Measurements from ENCODE around the gene C9. TPM values are rescaled to one million over a fixed set of nuclear protein-coding genes. Genes with fewer than 3 reads are reported as not detected.

C9 gene
- total RNA-seq, 4 donors from 2014 or later, result not detected

DNA sequence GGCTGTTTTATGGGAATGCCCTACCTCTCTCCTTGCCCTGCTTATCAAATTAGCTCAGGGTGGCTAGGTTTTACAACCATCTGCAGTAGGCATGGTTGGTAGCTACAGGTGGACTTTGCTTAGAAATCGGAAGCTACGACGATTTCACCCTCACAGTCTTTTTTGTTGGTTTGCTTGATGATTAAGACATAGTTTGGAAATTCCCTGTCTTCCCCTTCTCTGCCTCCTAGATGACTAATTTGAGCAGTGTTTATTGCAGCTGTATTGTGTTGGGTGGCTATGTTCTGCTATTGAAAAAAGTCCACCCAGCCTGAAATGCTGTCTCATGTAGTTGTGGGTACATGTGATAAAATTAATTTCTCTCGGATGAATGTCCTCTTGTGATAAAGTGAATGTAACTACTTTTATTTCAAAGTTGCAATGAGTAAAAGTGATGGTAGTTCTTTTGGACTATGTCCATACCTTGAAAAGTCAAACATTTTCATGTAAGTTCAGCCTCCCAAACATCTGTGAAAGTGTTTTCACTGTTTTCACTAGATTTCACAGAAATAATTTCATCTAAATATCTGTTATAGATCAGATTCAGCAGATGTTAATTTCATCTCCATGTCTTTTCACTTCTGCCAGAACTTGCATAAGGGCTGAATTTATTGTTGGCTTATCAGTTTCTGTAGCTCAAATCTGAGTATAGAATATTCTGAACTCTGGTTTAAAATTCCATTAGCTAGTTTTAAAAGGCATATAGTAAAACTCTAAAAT is 107.6 kb downstream of the C9 start:
- in situ Hi-C loops (cut with MboI; ENCODE audit: low pct_ligation_motif_present in 1 of 4, low pct_unique_long_range_greater_than_20kb in 1 of 4, low sequenced_read_pairs in 3 of 4), result no loop called here
- DNase-seq, result peak; percentile 16

DNA sequence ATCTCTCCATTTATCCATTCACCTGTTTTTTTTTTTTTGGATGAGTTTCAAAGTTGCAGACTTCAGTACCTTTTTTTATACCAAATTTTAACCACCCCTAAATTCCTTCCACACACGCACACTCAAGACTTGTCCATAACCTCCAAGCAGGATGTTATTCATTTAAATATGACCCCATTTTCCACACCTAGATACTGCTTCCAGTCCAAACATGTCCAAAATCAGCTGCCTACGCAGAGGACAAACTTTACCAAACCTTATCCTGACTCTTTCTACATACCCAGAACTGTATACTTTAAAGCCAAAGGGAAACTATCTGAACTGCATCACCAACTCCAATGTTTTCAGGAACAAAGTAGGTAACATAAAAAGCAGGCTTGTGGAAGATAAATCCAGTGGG is 108.9 kb downstream of the C9 start:
- H3K4me1 ChIP-seq, result peaks cover 0 to 23% (median 10%) of the 10 kb centered on the region in 4 donors
- no peaks in the 10 kb centered on the region for H3K36me3 ChIP-seq
- H3K27ac ChIP-seq, result no peak overlapping the region
- WGBS, 2 donors (ENCODE audit: low coverage in 1 of 2), result 95 to 97% methylated on average over 2 of the region's 2 CpGs
- TF ChIP-seq EP300 (IDR thresholded peaks at IDR 0.05; ENCODE audit: low read depth), result no peak
- TF ChIP-seq POLR2AphosphoS5 (IDR thresholded peaks at IDR 0.05), result no peak
- TF ChIP-seq POLR2A (IDR thresholded peaks at IDR 0.05), result no peak
- intact Hi-C loops (cut with DNase I; ENCODE audit: low total_unique reads), result no loop called here
- H3K4me3 ChIP-seq, result no peak overlapping the region
- H3K27me3 ChIP-seq, result no peaks in the 10 kb centered on the region
- DNase-seq, result no peak
- in situ Hi-C loops (cut with MboI; ENCODE audit: low pct_ligation_motif_present in 1 of 4, low pct_unique_long_range_greater_than_20kb in 1 of 4, low sequenced_read_pairs in 3 of 4), result no loop called here
- H3K9me3 ChIP-seq, result no peaks in the 10 kb centered on the region

More for the DNA sequence above, 107.6 kb downstream of the C9 start:
- Histone ChIP-seq H3K36me3 (no peaks in the 10 kb centered on the region), H3K4me3 (no peak overlapping the region), H3K9me3 (no peaks in the 10 kb centered on the region), H3K4me1 (peaks cover 0 to 23% (median 10%) of the 10 kb centered on the region in 4 donors), H3K27me3 (no peaks in the 10 kb centered on the region), H3K27ac (peak overlapping the region; percentile 14 to 38 (median 22))
- intact Hi-C loops (cut with DNase I; ENCODE audit: low total_unique reads), result no loop called here
- TF ChIP-seq POLR2AphosphoS5 (IDR thresholded peaks at IDR 0.05) (no peak), EP300 (IDR thresholded peaks at IDR 0.05; ENCODE audit: low read depth) (no peak), POLR2A (IDR thresholded peaks at IDR 0.05) (no peak)
- TF ChIP-seq, protein P1, sequence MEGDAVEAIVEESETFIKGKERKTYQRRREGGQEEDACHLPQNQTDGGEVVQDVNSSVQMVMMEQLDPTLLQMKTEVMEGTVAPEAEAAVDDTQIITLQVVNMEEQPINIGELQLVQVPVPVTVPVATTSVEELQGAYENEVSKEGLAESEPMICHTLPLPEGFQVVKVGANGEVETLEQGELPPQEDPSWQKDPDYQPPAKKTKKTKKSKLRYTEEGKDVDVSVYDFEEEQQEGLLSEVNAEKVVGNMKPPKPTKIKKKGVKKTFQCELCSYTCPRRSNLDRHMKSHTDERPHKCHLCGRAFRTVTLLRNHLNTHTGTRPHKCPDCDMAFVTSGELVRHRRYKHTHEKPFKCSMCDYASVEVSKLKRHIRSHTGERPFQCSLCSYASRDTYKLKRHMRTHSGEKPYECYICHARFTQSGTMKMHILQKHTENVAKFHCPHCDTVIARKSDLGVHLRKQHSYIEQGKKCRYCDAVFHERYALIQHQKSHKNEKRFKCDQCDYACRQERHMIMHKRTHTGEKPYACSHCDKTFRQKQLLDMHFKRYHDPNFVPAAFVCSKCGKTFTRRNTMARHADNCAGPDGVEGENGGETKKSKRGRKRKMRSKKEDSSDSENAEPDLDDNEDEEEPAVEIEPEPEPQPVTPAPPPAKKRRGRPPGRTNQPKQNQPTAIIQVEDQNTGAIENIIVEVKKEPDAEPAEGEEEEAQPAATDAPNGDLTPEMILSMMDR (IDR thresholded peaks at IDR 0.05), result no peak
- WGBS, 2 donors (ENCODE audit: low coverage in 1 of 2), result 16 to 24% methylated on average over 4 of the region's 4 CpGs

DNA sequence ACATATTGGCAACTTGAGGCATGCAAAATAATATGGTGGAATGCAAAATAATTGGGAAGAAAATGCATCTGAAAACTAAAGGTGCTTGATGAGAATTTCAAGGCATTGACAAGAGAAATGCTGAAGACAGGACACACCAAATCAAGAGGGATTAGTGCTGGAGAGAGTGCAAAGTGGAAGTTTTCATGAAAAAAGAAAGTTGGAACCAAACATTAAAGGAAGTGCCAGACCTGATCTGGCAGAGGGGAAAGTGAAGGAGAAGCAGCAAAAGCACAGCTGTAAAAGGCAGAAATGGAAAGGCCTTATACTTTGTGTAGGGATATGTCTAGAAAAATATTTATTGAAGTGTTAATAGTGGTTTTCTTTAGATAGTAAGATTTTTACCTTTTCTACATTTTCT is 109.6 kb downstream of the C9 start:
- Histone ChIP-seq H3K4me1 (peaks cover 0 to 23% (median 10%) of the 10 kb centered on the region in 4 donors), H3K27me3 (no peaks in the 10 kb centered on the region), H3K9me3 (no peaks in the 10 kb centered on the region), H3K4me3 (no peak overlapping the region), H3K27ac (no peak overlapping the region), H3K36me3 (no peaks in the 10 kb centered on the region)
- DNase-seq, result no peak
- intact Hi-C loops (cut with DNase I; ENCODE audit: low total_unique reads) (no loop called here), in situ Hi-C loops (cut with MboI; ENCODE audit: low pct_ligation_motif_present in 1 of 4, low pct_unique_long_range_greater_than_20kb in 1 of 4, low sequenced_read_pairs in 3 of 4) (no loop called here)
- TF ChIP-seq POLR2AphosphoS5 (IDR thresholded peaks at IDR 0.05) (no peak), EP300 (IDR thresholded peaks at IDR 0.05; ENCODE audit: low read depth) (no peak)

DNA sequence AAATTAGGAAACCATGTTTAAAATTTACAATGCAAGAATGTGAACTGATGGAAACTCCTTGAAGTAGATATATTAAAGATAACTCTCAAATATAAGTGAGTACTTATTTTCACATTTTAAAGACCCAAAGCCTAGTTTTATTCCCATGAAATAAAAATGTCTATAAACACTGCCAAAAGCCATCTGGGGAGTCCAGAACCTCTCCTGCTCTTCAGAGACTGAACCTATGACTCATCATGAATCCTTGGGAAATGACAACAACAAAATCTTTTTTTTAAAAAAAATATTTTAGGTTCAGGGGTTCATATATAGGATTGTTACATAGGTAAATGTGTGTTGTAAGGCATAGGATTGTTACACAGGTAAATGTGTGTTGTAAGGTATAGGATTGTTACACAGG is 111.1 kb downstream of the C9 start:
- Histone ChIP-seq H3K36me3 (no peaks in the 10 kb centered on the region), H3K9me3 (no peaks in the 10 kb centered on the region), H3K4me3 (no peak overlapping the region), H3K27ac (no peak overlapping the region), H3K27me3 (no peaks in the 10 kb centered on the region), H3K4me1 (peaks cover 0 to 23% (median 10%) of the 10 kb centered on the region in 4 donors)
- no peak for DNase-seq
- intact Hi-C loops (cut with DNase I; ENCODE audit: low total_unique reads), result no loop called here
- in situ Hi-C loops (cut with MboI; ENCODE audit: low pct_ligation_motif_present in 1 of 4, low pct_unique_long_range_greater_than_20kb in 1 of 4, low sequenced_read_pairs in 3 of 4), result no loop called here
- TF ChIP-seq POLR2AphosphoS5 (IDR thresholded peaks at IDR 0.05), result no peak

DNA sequence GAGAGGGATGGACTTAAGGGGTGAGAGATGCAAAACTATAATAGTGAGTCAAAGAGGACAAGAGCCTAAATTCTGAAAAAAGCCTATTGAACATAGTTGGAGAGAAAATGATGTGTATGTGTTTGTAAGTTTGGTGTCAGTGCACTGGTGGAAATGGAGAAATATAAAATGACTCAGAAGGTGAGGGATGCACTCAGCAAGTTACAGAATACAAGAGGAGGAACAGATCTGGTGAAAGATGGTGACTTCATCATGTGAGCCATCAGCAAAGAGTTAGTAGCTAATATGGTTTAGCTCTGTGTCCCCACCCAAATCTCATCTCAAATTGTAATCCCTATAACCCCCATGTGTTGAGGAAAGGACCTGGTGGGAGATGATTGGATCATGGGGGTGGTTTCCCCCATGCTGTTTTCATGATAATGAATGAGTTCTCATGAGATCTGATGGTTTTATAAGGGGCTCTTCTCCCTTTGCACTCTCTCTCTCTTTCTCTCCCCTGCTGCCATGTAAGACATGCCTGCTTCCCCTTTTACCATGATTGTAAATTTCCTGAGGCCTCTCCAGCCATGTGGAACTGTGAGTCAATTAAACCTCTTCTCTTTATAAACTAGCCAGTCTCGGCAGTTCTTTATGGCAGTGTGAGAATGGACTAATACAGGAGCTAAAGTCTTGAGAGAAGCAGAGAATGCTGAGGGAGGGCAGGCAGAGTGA is 114.6 kb downstream of the C9 start:
- no peaks in the 10 kb centered on the region for H3K4me1 ChIP-seq
- H3K27ac ChIP-seq, result no peak overlapping the region
- H3K36me3 ChIP-seq, result no peaks in the 10 kb centered on the region
- in situ Hi-C loops (cut with MboI; ENCODE audit: low pct_ligation_motif_present in 1 of 4, low pct_unique_long_range_greater_than_20kb in 1 of 4, low sequenced_read_pairs in 3 of 4), result no loop called here
- H3K9me3 ChIP-seq, result no peaks in the 10 kb centered on the region
- DNase-seq, result no peak
- intact Hi-C loops (cut with DNase I; ENCODE audit: low total_unique reads), result no loop called here
- no peak for TF ChIP-seq EP300 (IDR thresholded peaks at IDR 0.05; ENCODE audit: low read depth)
- TF ChIP-seq, protein P1 (IDR thresholded peaks at IDR 0.05), result no peak
- TF ChIP-seq POLR2A (IDR thresholded peaks at IDR 0.05), result no peak
- TF ChIP-seq POLR2AphosphoS5 (IDR thresholded peaks at IDR 0.05), result no peak
- no peak overlapping the region for H3K4me3 ChIP-seq
- WGBS, 2 donors (ENCODE audit: low coverage in 1 of 2), result 75 to 95% methylated on average over 1 of the region's 1 CpG
- no peaks in the 10 kb centered on the region for H3K27me3 ChIP-seq

Data from transverse colon (tissue), 4 donors.